KMS-11 (cell line): ENCODE results near the gene DOK4.

ENCODE experiments used
- H2AFZ ChIP-seq: fragments of 200-600 bp; sonication (generic); 2 replicates; pipeline ENCODE4 v1.6.1; 2016; ENCODE audit warnings: antibody characterized with exemption, mixed run types, low read depth
- H3K27ac ChIP-seq: fragments of 200-600 bp; sonication (generic); 2 replicates; pipeline ENCODE4 v1.6.1; 2016; ENCODE audit warnings: mild to moderate bottlenecking, mixed run types
- H3K27me3 ChIP-seq: fragments of 200-600 bp; sonication (generic); 2 replicates; pipeline ENCODE4 v1.6.1; 2017; ENCODE audit warnings: mild to moderate bottlenecking, low read depth, mixed run types, moderate library complexity; ENCODE audit not compliant: insufficient read depth
- H3K36me3 ChIP-seq: fragments of 200-600 bp; sonication (generic); 2 replicates; pipeline ENCODE4 v1.6.1; 2017; ENCODE audit warnings: mild to moderate bottlenecking, mixed run types; ENCODE audit not compliant: insufficient read depth
- H3K4me1 ChIP-seq: fragments of 200-600 bp; sonication (generic); 2 replicates; pipeline ENCODE4 v1.6.1; 2016; ENCODE audit warnings: mild to moderate bottlenecking, low read depth, mixed run types; ENCODE audit not compliant: poor library complexity, severe bottlenecking
- H3K4me2 ChIP-seq: fragments of 200-600 bp; sonication (generic); 2 replicates; pipeline ENCODE4 v1.7.0; 2016; ENCODE audit warnings: mild to moderate bottlenecking, mixed run types
- H3K4me3 ChIP-seq: fragments of 200-600 bp; sonication (generic); IDR thresholded peaks from 2 replicates; pipeline ENCODE4 v1.6.1; 2017; ENCODE audit warnings: low read depth, low read length, mixed read lengths; ENCODE audit not compliant: insufficient read depth
- H3K79me2 ChIP-seq: fragments of 200-600 bp; sonication (generic); 2 replicates; pipeline ENCODE4 v1.6.1; 2016; ENCODE audit warnings: low read depth, mixed run types; ENCODE audit not compliant: insufficient read depth
- H3K9ac ChIP-seq: fragments of 200-600 bp; sonication (generic); 2 replicates; pipeline ENCODE4 v1.6.1; 2016; ENCODE audit warnings: mild to moderate bottlenecking, mixed run types
- H4K20me1 ChIP-seq: fragments of 200-600 bp; sonication (generic); 2 replicates; pipeline ENCODE4 v1.6.1; 2016; ENCODE audit warnings: mild to moderate bottlenecking, mixed run types; ENCODE audit not compliant: insufficient read depth
- CTCF ChIP-seq: fragments of 200-600 bp; sonication (generic); conservative IDR thresholded peaks from 2 replicates; pipeline ENCODE4 v1.6.1; 2017; ENCODE audit warnings: low read depth, mild to moderate bottlenecking, antibody characterized with exemption, low read length, moderate library complexity, mixed read lengths

DOK4 gene

GRCh38 chr16:57471852-57472664, 14.2 kb downstream of the DOK4 start:
- H3K9ac ChIP-seq, result no peak overlapping the region

GRCh38 chr16:57471209-57471608, 15.1 kb downstream of the DOK4 start:
- Histone ChIP-seq H3K27me3 (no peaks in the 10 kb centered on the region), H3K27ac (no peak overlapping the region), H3K36me3 (no peaks in the 10 kb centered on the region; the same call in 1 of the 2 replicates), H4K20me1 (no peaks in the 10 kb centered on the region), H3K4me1 (peaks cover 3% of the 10 kb centered on the region), H3K9ac (no peak overlapping the region), H2AFZ (no peak overlapping the region), H3K79me2 (no peaks in the 10 kb centered on the region), H3K4me2 (no peak overlapping the region), H3K4me3 (no peak overlapping the region)
- no peak for TF ChIP-seq CTCF

More at GRCh38 chr16:57471852-57472664, 14.2 kb downstream of the DOK4 start:
- Histone ChIP-seq H3K27ac (no peak overlapping the region), H3K4me3 (no peak overlapping the region), H2AFZ (no peak overlapping the region), H3K79me2 (no peaks in the 10 kb centered on the region), H3K36me3 (no peaks in the 10 kb centered on the region; the same call in 1 of the 2 replicates), H3K4me2 (no peak overlapping the region), H4K20me1 (no peaks in the 10 kb centered on the region), H3K27me3 (no peaks in the 10 kb centered on the region), H3K4me1 (peaks cover 11% of the 10 kb centered on the region)
- TF ChIP-seq CTCF, result no peak

- no peaks in the 10 kb centered on the region; the same call in 1 of the 2 replicates for H3K36me3 ChIP-seq
- no peak overlapping the region for H3K4me2 ChIP-seq
Observed at GRCh38 chr16:57470711-57471110, 15.6 kb downstream of the DOK4 start.

GRCh38 chr16:57469917-57470470, 16.3 kb downstream of the DOK4 start:
- TF ChIP-seq CTCF, result no peak
- no peaks in the 10 kb centered on the region; the same call in 1 of the 2 replicates for H3K36me3 ChIP-seq
- H3K4me3 ChIP-seq, result no peak overlapping the region
- no peaks in the 10 kb centered on the region for H3K27me3 ChIP-seq
- no peak overlapping the region for H2AFZ ChIP-seq
- no peaks in the 10 kb centered on the region for H3K4me1 ChIP-seq
- H3K4me2 ChIP-seq, result no peak overlapping the region
- H3K27ac ChIP-seq, result no peak overlapping the region
- no peak overlapping the region for H3K9ac ChIP-seq
- H3K79me2 ChIP-seq, result no peaks in the 10 kb centered on the region
- no peaks in the 10 kb centered on the region for H4K20me1 ChIP-seq

More at GRCh38 chr16:57470711-57471110, 15.6 kb downstream of the DOK4 start:
- no peak overlapping the region for H3K4me3 ChIP-seq
- no peaks in the 10 kb centered on the region for H3K79me2 ChIP-seq
- H2AFZ ChIP-seq, result no peak overlapping the region
- no peak for TF ChIP-seq CTCF
- no peaks in the 10 kb centered on the region for H3K4me1 ChIP-seq
- no peak overlapping the region for H3K9ac ChIP-seq
- no peaks in the 10 kb centered on the region for H3K27me3 ChIP-seq
- H4K20me1 ChIP-seq, result no peaks in the 10 kb centered on the region
- H3K27ac ChIP-seq, result no peak overlapping the region
